ENCODE measurements around the gene SPI1.

Gene SPI1

DNA sequence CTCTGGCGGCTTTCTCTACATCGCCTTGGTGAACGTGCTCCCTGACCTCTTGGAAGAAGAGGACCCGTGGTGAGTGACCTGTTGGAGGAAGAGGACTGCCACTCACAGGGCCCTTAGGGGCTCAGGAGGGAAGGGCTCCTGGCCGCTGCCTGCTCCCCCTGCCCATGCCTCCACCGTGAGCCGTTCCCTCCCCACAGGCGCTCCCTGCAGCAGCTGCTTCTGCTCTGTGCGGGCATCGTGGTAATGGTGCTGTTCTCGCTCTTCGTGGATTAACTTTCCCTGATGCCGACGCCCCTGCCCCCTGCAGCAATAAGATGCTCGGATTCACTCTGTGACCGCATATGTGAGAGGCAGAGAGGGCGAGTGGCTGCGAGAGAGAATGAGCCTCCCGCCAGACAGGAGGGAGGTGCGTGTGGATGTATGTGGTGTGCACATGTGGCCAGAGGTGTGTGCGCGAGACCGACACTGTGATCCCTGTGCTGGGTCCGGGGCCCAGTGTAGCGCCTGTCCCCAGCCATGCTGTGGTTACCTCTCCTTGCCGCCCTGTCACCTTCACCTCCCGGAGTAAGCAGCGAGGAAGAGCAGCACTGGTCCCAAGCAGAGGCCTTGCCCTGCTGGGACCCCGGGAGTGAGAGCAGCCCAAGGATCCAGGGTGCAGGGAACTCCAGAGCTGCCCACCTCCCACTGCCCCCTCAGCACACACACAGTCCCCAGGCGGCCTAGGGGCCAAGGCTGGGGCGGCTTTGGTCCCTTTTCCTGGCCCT lies 36.9 kb upstream of the SPI1 start:
- H3K27ac ChIP-seq: no peak overlapping the region

DNA sequence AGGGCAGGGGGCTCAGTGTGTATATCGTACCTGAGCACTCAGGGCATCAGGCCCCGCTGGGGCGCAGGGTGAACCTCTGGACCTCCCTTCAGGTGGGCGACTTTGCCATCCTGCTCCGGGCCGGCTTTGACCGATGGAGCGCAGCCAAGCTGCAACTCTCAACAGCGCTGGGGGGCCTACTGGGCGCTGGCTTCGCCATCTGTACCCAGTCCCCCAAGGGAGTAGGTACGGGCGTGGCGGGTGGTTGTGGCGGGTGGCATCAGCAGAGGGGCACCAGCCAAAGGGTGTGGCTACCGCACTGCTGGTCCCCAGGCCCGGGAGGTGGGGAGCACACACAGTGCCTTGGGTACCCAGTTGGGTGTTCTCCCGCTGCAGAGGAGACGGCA lies 36.3 kb upstream of the SPI1 start:
- no peak overlapping the region for H3K27ac ChIP-seq
- TF ChIP-seq ZFX (IDR thresholded peaks at IDR 0.05): no peak

More for the DNA sequence above, 36.9 kb upstream of the SPI1 start:
- TF ChIP-seq, protein P1, sequence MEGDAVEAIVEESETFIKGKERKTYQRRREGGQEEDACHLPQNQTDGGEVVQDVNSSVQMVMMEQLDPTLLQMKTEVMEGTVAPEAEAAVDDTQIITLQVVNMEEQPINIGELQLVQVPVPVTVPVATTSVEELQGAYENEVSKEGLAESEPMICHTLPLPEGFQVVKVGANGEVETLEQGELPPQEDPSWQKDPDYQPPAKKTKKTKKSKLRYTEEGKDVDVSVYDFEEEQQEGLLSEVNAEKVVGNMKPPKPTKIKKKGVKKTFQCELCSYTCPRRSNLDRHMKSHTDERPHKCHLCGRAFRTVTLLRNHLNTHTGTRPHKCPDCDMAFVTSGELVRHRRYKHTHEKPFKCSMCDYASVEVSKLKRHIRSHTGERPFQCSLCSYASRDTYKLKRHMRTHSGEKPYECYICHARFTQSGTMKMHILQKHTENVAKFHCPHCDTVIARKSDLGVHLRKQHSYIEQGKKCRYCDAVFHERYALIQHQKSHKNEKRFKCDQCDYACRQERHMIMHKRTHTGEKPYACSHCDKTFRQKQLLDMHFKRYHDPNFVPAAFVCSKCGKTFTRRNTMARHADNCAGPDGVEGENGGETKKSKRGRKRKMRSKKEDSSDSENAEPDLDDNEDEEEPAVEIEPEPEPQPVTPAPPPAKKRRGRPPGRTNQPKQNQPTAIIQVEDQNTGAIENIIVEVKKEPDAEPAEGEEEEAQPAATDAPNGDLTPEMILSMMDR (conservative IDR thresholded peaks at IDR 0.05): no peak
- no peak for TF ChIP-seq ZFX (IDR thresholded peaks at IDR 0.05)

DNA sequence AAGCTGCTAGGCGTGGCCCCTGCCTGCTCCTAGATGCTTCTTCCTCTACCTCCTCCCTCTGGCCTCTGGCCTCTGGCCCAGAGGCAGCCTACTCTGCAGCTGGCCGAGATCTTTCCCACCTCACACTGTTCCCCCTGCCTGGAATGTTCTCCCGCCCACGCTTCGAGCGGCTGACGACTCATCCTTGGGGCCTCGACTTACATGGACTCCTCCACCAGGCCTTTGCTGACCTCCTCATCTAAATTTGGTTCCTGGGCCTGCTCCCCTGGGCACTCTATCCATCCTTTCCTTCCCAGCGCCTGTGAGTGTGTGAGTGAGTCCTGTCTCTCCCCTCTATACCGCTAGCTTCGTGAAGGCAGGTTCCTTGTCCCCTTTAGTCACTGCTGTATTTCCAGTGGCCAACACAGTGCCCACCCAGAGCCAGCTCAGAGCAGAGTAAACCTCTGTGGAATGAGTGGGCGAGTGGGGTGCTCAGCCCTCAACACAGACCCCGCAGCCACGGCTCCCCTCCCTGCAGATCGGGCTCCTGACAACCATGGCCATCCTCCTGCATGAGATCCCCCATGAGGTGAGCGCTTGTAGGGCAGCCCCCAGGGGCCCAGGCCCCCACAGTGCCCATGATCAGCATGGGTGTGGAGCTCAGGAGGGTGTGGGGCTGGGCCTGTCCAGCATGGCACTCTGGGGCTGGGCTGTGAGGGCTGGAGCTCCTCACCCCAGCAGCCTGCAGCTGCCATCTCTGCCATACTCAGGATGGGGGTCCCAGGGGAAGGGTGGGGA lies 35.7 kb upstream of the SPI1 start:
- TF ChIP-seq, protein P1 (conservative IDR thresholded peaks at IDR 0.05): no peak
- no peak for TF ChIP-seq ZFX (IDR thresholded peaks at IDR 0.05)
- no peak overlapping the region for H3K27ac ChIP-seq

GRCh38 chr11:47413351-47413750 lies 35.0 kb upstream of the SPI1 start:
- no peak overlapping the region for H3K27ac ChIP-seq
- TF ChIP-seq, protein P1 (conservative IDR thresholded peaks at IDR 0.05): no peak
- no peak for TF ChIP-seq ZFX (IDR thresholded peaks at IDR 0.05)

DNA sequence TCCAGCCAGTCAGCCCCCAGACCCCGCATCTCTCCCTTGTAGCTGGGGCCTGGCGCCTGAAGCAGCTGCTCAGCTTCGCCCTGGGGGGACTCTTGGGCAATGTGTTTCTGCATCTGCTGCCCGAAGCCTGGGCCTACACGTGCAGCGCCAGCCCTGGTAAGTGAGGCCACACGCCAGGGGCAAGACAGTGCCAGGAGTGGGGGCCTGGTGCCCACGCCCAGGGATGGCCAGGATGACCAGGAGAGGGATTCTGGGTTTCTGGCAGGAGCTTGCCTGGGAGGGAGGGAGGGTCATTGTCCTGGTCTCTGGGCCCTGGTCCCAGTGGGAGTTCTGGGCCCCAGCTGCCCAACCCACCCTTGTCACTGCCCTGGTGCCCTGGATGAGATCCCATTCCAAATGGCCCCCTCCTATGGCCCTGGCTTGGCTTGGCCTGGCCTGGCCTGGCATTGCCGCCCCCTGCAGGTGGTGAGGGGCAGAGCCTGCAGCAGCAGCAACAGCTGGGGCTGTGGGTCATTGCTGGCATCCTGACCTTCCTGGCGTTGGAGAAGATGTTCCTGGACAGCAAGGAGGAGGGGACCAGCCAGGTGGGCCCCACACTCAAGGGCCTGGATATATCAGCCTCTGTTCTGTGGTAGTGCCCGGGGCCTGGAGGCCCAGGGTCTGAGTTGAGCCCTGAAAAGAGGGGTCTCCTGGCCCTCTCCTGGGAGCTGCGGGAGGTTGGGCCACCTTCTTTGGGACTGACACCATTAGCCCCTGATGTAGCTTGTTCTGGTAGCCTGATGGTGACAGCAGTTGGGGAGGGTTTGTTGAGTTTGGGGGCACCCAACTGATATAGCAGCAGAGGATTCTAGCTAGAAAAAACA lies 33.8 kb upstream of the SPI1 start:
- H3K27ac ChIP-seq: no peak overlapping the region
- TF ChIP-seq, protein P1 (conservative IDR thresholded peaks at IDR 0.05): peak; percentile 84
- TF ChIP-seq ZFX (IDR thresholded peaks at IDR 0.05): no peak

GRCh38 chr11:47410370-47411264 lies 32.3 kb upstream of the SPI1 start:
- TF ChIP-seq, protein P1 (conservative IDR thresholded peaks at IDR 0.05): no peak
- no peak for TF ChIP-seq ZFX (IDR thresholded peaks at IDR 0.05)
- H3K27ac ChIP-seq: no peak overlapping the region

Data from C4-2B (cell line).